Astrocyte (in vitro differentiated cells and primary cell): Measurements from ENCODE around the gene DLX2.

Experiments used
- EZH2 ChIP-seq: IDR thresholded peaks from 2 replicates; pipeline ENCODE4 v1.6.1; 2012; ENCODE audit warnings: mild to moderate bottlenecking, low read length, inconsistent platforms; ENCODE audit not compliant: insufficient read depth
- TF ChIP-seq, protein P1 (sequence below): IDR thresholded peaks from 2 replicates; pipeline ENCODE4 v1.5.1; 2011; ENCODE audit warnings: low read depth, mild to moderate bottlenecking, inconsistent platforms, low read length, moderate library complexity; ENCODE audit not compliant: insufficient read depth

DNA sequence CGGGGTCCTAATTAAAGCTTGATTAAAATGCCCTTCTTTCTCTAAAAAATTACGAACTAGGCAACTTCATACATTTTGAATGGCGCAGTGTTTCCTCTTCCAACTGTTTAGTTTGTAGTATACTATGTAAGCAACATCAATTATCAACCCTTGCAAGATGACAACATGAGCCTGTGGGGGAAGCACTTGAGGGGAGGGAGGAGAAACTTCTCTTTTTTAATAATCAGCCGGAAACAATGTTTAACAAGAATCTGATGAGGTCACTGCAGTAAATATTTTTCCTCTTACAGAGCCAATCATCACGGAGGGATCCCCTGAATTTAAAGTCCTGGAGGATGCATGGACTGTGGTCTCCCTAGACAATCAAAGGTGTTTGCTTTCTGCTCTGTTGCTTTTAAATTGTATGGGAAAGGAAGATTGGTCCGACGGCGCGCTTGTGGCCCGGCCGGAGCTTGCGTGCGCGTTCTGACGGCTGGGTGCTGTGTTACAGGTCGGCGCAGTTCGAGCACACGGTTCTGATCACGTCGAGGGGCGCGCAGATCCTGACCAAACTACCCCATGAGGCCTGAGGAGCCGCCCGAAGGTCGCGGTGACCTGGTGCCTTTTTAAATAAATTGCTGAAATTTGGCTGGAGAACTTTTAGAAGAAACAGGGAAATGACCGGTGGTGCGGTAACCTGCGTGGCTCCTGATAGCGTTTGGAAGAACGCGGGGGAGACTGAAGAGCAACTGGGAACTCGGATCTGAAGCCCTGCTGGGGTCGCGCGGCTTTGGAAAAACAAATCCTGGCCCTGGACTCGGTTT, 22.7 kb downstream of the DLX2 start:
- TF ChIP-seq, protein P1, sequence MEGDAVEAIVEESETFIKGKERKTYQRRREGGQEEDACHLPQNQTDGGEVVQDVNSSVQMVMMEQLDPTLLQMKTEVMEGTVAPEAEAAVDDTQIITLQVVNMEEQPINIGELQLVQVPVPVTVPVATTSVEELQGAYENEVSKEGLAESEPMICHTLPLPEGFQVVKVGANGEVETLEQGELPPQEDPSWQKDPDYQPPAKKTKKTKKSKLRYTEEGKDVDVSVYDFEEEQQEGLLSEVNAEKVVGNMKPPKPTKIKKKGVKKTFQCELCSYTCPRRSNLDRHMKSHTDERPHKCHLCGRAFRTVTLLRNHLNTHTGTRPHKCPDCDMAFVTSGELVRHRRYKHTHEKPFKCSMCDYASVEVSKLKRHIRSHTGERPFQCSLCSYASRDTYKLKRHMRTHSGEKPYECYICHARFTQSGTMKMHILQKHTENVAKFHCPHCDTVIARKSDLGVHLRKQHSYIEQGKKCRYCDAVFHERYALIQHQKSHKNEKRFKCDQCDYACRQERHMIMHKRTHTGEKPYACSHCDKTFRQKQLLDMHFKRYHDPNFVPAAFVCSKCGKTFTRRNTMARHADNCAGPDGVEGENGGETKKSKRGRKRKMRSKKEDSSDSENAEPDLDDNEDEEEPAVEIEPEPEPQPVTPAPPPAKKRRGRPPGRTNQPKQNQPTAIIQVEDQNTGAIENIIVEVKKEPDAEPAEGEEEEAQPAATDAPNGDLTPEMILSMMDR = no peak
- TF ChIP-seq EZH2 = peak; percentile 29
